Suprapubic skin (tissue), 4 donors: Measurements from ENCODE around the gene TIMM23. TPM values are rescaled to one million over a fixed set of nuclear protein-coding genes. Genes with fewer than 3 reads are reported as not detected.
A peak's percentile ranks its signal among the peaks of the same experiment; 100 is the strongest.

Source experiments
- DNase-seq, 2 donors: peaks; one replicate each; pipeline ENCODE4 v3.0.0-alpha.2; 2019; ENCODE audit warnings: low spot score in 2 of 2
- H3K27ac ChIP-seq: fragments of 200-600 bp; sonication (generic); one replicate; pipeline ENCODE4 v1.5.1; 2019
- H3K27me3 ChIP-seq: fragments of 200-600 bp; sonication (generic); one replicate; pipeline ENCODE4 v1.5.1; 2019
- H3K36me3 ChIP-seq: fragments of 200-600 bp; sonication (generic); one replicate; pipeline ENCODE4 v1.5.1; 2019
- H3K4me1 ChIP-seq: fragments of 200-600 bp; sonication (generic); one replicate; pipeline ENCODE4 v1.5.1; 2019
- H3K4me3 ChIP-seq: fragments of 200-600 bp; sonication (generic); one replicate; pipeline ENCODE4 v1.5.1; 2019; ENCODE audit warnings: mild to moderate bottlenecking
- H3K9me3 ChIP-seq: fragments of 200-600 bp; sonication (generic); one replicate; pipeline ENCODE4 v1.5.1; 2019
- EP300 ChIP-seq: sonication (generic); formaldehyde crosslinking; IDR thresholded peaks from one replicate; pipeline ENCODE4 v1.6.1; 2017; ENCODE audit warnings: antibody characterized with exemption
- POLR2A ChIP-seq, 2 donors: fragments of 450-650 bp; IDR thresholded peaks; one replicate each; pipeline ENCODE4 v1.6.1; 2017; ENCODE audit warnings: antibody characterized with exemption in 2 of 2, mild to moderate bottlenecking in 2 of 2, moderate library complexity in 2 of 2
- POLR2AphosphoS5 ChIP-seq, 3 donors: sonication (generic); formaldehyde crosslinking; IDR thresholded peaks; one replicate each; pipeline ENCODE4 v1.6.1; 2017; ENCODE audit warnings: antibody characterized with exemption in 3 of 3
- WGBS: methylation state at CpG from one replicate; pipeline ENCODE4 v1.1.5; 2018; 5-methylcytosine and 5-hydroxymethylcytosine counted together
- total RNA-seq, 4 donors: library from RNA; depleted of rRNA; stranded (reverse); fragments of >200 nt; gene quantifications; one replicate each; pipeline ENCODE4 v1.1.0, GENCODE V29; 2016
- TF ChIP-seq, protein P1 (sequence below), 2 donors: fragments of 200-600 bp in 1 of 2; fragments of 450-650 bp in 1 of 2; sonication (generic) in 1 of 2; IDR thresholded peaks; one replicate each; pipeline ENCODE4 v1.5.1; 2016 to 2019; ENCODE audit warnings: antibody characterized with exemption in 2 of 2, mild to moderate bottlenecking in 1 of 2, moderate library complexity in 1 of 2

Gene TIMM23
- total RNA-seq, 4 donors from 2014 or later, result 35.3 to 72.3 (median 57.6) TPM

DNA sequence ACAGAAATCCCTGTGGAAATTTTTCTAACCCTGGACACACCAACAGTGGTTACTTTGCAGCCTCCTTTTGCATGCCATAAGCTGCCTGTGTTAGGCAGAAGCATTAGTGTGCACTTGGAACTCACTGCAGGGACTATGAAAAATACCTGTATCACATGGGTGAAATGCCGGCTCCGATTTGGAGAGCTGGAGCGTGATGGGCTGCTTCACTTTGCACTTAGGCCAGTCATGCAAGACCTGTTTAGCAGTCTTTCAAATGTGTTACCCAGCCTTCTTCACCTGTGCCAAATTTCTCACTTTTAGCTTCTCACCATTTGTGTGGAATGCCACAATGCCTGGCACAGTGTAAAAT, 46.9 kb downstream of the TIMM23 start:
- TF ChIP-seq, protein P1, sequence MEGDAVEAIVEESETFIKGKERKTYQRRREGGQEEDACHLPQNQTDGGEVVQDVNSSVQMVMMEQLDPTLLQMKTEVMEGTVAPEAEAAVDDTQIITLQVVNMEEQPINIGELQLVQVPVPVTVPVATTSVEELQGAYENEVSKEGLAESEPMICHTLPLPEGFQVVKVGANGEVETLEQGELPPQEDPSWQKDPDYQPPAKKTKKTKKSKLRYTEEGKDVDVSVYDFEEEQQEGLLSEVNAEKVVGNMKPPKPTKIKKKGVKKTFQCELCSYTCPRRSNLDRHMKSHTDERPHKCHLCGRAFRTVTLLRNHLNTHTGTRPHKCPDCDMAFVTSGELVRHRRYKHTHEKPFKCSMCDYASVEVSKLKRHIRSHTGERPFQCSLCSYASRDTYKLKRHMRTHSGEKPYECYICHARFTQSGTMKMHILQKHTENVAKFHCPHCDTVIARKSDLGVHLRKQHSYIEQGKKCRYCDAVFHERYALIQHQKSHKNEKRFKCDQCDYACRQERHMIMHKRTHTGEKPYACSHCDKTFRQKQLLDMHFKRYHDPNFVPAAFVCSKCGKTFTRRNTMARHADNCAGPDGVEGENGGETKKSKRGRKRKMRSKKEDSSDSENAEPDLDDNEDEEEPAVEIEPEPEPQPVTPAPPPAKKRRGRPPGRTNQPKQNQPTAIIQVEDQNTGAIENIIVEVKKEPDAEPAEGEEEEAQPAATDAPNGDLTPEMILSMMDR (IDR thresholded peaks at IDR 0.05), result no peak
- no peak for TF ChIP-seq EP300
- no peak for TF ChIP-seq POLR2A (IDR thresholded peaks at IDR 0.05)
- no peak for TF ChIP-seq POLR2AphosphoS5 (IDR thresholded peaks at IDR 0.05)
- H3K4me1 ChIP-seq, result peaks cover 58% of the 10 kb centered on the region
- no peaks in the 10 kb centered on the region for H3K9me3 ChIP-seq
- H3K27me3 ChIP-seq, result no peaks in the 10 kb centered on the region
- no peak overlapping the region for H3K27ac ChIP-seq
- DNase-seq, result no peak
- whole genome bisulfite sequencing, result 51% methylated on average over 3 of the region's 3 CpGs
- H3K4me3 ChIP-seq, result no peak overlapping the region
- H3K36me3 ChIP-seq, result peaks cover 15% of the 10 kb centered on the region

- Histone ChIP-seq H3K4me3 (no peak overlapping the region), H3K4me1 (peaks cover 64% of the 10 kb centered on the region), H3K27ac (peak overlapping the region; percentile 5), H3K9me3 (no peaks in the 10 kb centered on the region), H3K27me3 (no peaks in the 10 kb centered on the region), H3K36me3 (peaks cover 9% of the 10 kb centered on the region)
- DNase-seq, result no peak
- no peak for TF ChIP-seq POLR2AphosphoS5 (IDR thresholded peaks at IDR 0.05)
- TF ChIP-seq POLR2A (IDR thresholded peaks at IDR 0.05), result no peak
- TF ChIP-seq, protein P1 (IDR thresholded peaks at IDR 0.05), result no peak
- TF ChIP-seq EP300, result no peak
- WGBS, result 46% methylated on average over 7 of the region's 7 CpGs
Observed at GRCh38 chr10:46019569-46020343, 47.5 kb downstream of the TIMM23 start.

DNA sequence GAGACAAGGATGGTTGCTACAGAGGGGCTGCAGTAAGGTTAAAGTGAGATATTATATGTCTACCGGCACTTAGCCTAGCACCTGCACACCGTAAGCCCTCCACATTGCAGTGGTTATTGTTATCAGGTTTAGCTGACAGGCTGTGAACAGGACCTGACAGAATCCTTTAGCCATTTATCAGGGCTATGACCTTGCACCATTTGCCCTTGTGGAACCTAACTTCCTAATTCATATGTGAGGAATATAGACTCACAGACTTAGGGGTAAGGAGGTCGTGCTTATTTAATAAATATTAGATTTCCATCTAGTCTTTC, 48.0 kb downstream of the TIMM23 start:
- 80% methylated on average over 3 of the region's 3 CpGs for WGBS
- peak overlapping the region; percentile 5 for H3K27ac ChIP-seq
- no peaks in the 10 kb centered on the region for H3K27me3 ChIP-seq
- H3K36me3 ChIP-seq, result peaks cover 6% of the 10 kb centered on the region
- no peaks in the 10 kb centered on the region for H3K9me3 ChIP-seq
- H3K4me3 ChIP-seq, result peak overlapping the region; percentile 2
- peaks cover 70% of the 10 kb centered on the region for H3K4me1 ChIP-seq
- DNase-seq, result no peak
- TF ChIP-seq, protein P1 (IDR thresholded peaks at IDR 0.05), result no peak
- TF ChIP-seq EP300 (no peak), POLR2A (IDR thresholded peaks at IDR 0.05) (no peak), POLR2AphosphoS5 (IDR thresholded peaks at IDR 0.05) (no peak)

- peak; percentile 94 for DNase-seq
- WGBS, result 2% methylated on average over 6 of the region's 49 CpGs
- Histone ChIP-seq H3K9me3 (no peaks in the 10 kb centered on the region), H3K4me3 (peak overlapping the region; percentile 65), H3K36me3 (no peaks in the 10 kb centered on the region), H3K27ac (peak overlapping the region; percentile 84), H3K27me3 (no peaks in the 10 kb centered on the region), H3K4me1 (peaks cover 93% of the 10 kb centered on the region)
- TF ChIP-seq, protein P1 (IDR thresholded peaks at IDR 0.05), result peak in 1 of 2 donors; percentile 18
- no peak for TF ChIP-seq EP300
- TF ChIP-seq POLR2AphosphoS5 (IDR thresholded peaks at IDR 0.05), result peak in 1 of 3 donors; percentile 16
- TF ChIP-seq POLR2A (IDR thresholded peaks at IDR 0.05), result peak in 1 of 2 donors; percentile 52
Observed at GRCh38 chr10:46022978-46023702, 50.9 kb downstream of the TIMM23 start.

GRCh38 chr10:46024948-46025347, 52.7 kb downstream of the TIMM23 start:
- no peak for DNase-seq
- TF ChIP-seq, protein P1 (IDR thresholded peaks at IDR 0.05), result no peak
- no peak for TF ChIP-seq EP300
- no peaks in the 10 kb centered on the region for H3K9me3 ChIP-seq
- H3K36me3 ChIP-seq, result no peaks in the 10 kb centered on the region
- peaks cover 91% of the 10 kb centered on the region for H3K4me1 ChIP-seq
- H3K4me3 ChIP-seq, result no peak overlapping the region
- H3K27me3 ChIP-seq, result no peaks in the 10 kb centered on the region
- no peak overlapping the region for H3K27ac ChIP-seq
